HT1080 (cell line): ENCODE data around the gene DYNLL1. TPM values are rescaled to one million over a fixed set of nuclear protein-coding genes. Genes with fewer than 3 reads are reported as not detected.
A peak's percentile ranks its signal among the peaks of the same experiment; 100 is the strongest.
"Not testable (repeated sequence)": the region's sequence is repeated elsewhere in the genome, so short reads cannot be mapped to it uniquely, and the experiment has no call there.

Experiments
- DNase-seq: peaks from one replicate; pipeline ENCODE4 v3.0.0-alpha.2; 2015; ENCODE audit warnings: low read depth
- total RNA-seq: library from RNA; depleted of rRNA; stranded (reverse); fragments of >200 nt; shearing (Covaris generic); gene quantifications from 2 replicates; pipeline ENCODE4 v1.2.3, GENCODE V29; 2014

DYNLL1 gene
- total RNA-seq, 1 experiment from 2014 or later = 696 TPM

GRCh38 chr12:120473807-120474615 is 21.9 kb upstream of the DYNLL1 start:
- DNase-seq = no peak

- DNase-seq = peak; percentile 92
Measured at GRCh38 chr12:120474616-120474960, 21.3 kb upstream of the DYNLL1 start.

GRCh38 chr12:120475643-120476042 is 20.3 kb upstream of the DYNLL1 start:
- DNase-seq = no peak

GRCh38 chr12:120479458-120479857 is 16.5 kb upstream of the DYNLL1 start:
- DNase-seq = no peak

GRCh38 chr12:120480211-120480610 is 15.7 kb upstream of the DYNLL1 start:
- no peak for DNase-seq

- no peak for DNase-seq
Measured at GRCh38 chr12:120481022-120481767, 14.7 kb upstream of the DYNLL1 start.

- DNase-seq = no peak
Measured at GRCh38 chr12:120483621-120484020, 12.3 kb upstream of the DYNLL1 start.

- no peak for DNase-seq
Measured at GRCh38 chr12:120485961-120486881, 9.7 kb upstream of the DYNLL1 start.

GRCh38 chr12:120487552-120487951 is 8.4 kb upstream of the DYNLL1 start:
- DNase-seq = not testable (repeated sequence)

- DNase-seq = no peak
Measured at GRCh38 chr12:120488057-120488640, 7.8 kb upstream of the DYNLL1 start.

GRCh38 chr12:120489018-120489417 is 6.9 kb upstream of the DYNLL1 start:
- DNase-seq = no peak

- no peak for DNase-seq
Measured at GRCh38 chr12:120490325-120490724, 5.6 kb upstream of the DYNLL1 start.

GRCh38 chr12:120490833-120491512 is 4.9 kb upstream of the DYNLL1 start:
- DNase-seq = no peak

- no peak for DNase-seq
Measured at GRCh38 chr12:120495186-120495730, 655 bp upstream of the DYNLL1 start.

GRCh38 chr12:120496413-120497340 is 764 bp downstream of the DYNLL1 start:
- peak; percentile 60 for DNase-seq

GRCh38 chr12:120497524-120498150 is 1.7 kb downstream of the DYNLL1 start:
- DNase-seq = no peak

GRCh38 chr12:120498870-120499515 is 3.1 kb downstream of the DYNLL1 start:
- no peak for DNase-seq

GRCh38 chr12:120500581-120500980 is 4.7 kb downstream of the DYNLL1 start:
- DNase-seq = no peak
